Measurements from ENCODE around the gene NNT.
A peak's percentile ranks its signal among the peaks of the same experiment; 100 is the strongest.
"Not testable (repeated sequence)": the region's sequence is repeated elsewhere in the genome, so short reads cannot be mapped to it uniquely, and the experiment has no call there.

NNT gene

DNA sequence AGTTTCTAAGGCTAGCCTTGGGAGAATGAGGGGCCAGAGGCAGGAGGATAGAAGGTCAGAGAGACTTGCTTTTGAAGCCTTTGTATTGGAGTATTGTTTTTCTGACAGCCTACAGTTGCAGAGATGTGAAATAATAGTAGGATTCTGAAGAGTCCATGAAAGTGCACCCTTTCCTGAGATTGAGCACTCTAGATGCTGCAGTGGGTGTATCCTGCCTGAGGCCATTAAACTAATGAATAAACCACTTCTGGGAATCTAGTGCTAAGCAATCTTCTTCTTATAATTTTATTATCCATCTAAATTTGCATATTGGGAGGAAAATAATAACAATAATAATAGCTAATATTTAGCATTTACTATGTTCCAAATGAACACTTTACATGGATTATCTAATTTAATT, 19.3 kb upstream of the NNT start:
- DNase-seq, result no peak

DNA sequence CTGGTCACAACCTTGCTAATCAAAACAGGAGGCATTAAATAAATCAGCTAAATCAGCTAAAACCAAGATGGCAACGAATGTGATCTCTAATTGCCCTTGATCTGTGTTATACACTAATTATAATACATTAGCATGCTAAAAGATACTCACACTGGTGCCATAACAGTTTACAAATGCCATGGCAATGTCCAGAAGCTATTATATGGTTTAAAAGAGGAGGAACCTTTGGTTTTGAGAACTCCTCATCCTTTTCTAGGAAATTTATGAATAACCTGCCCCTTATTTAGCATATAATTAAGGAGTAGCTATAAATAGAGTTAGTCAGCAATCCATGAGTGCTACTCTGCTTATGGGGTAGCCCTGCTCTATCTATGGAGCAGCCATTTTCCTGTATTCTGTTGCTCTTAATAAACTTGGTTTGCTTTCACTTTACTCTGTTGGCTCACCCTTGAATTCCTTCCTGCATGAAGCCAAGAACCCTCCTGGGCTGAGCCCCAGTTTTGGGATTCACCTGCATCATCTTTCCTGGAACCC, 18.7 kb upstream of the NNT start:
- DNase-seq, result no peak

DNA sequence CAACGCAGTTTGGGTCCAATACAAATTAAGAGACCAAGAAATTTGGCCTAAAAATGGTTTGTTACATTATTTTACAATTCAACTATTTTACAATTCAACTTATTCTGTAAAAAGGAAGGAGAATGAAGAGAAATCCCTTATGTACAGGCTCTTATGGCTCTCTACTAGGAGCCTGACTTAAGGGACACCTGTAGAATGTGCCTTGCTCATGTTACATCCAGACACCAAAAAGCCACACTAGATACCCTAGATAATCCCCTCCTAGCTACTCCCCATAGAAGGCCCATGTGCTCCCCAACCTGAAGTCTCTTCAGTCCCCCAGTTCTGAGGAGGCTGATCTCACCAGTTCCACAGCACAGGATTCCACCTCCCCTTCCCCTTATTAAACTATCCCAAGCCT, 14.1 kb upstream of the NNT start:
- no peak for DNase-seq

DNA sequence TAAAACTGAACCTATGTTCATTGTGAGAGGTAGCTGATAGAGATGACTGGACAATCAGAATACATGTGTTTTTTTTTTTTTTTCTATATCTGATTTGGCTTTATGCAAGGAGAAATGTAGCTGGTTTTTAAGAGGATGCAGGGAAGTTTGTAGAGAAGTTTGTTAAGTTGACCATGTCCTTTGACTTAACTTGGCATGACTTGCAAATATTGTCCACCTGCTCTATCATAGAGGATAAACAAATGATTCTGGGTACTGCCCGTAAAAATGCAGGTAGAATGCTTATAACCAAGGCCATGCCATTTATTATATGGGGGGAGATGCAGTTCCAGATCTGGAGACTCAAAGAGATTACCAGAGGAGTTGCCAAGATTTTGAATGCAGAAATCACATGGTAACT, 13.7 kb upstream of the NNT start:
- no peak for DNase-seq

GRCh38 chr5:43590700-43591099, 12.3 kb upstream of the NNT start:
- no peak for DNase-seq

DNA sequence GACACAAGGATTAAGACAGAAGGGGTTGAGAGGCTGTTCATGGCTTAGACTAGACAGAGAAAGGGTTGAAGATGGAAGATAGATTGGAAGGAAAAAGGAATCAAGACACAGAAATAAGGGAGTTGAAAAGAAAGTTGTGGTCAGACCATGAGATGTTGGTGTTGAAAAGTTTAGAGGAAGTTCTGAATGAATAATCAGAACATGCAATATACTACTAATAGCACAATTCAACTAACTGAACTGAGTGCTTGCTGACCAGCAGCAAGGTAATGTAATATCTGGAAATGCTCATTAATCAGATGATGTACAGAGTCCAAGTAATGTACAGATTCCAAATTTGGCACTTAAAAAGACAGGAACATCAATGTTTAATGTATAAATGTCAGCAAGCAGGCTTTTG, 10.6 kb upstream of the NNT start:
- DNase-seq, result no peak

GRCh38 chr5:43598927-43599326, 4.1 kb upstream of the NNT start:
- not testable (repeated sequence) for DNase-seq

- no peak for DNase-seq
Measured at GRCh38 chr5:43601454-43602260, 1.3 kb upstream of the NNT start.

- DNase-seq, result peak; percentile 60
Measured at GRCh38 chr5:43603344-43604217, 601 bp downstream of the NNT start.

- no peak for DNase-seq
Measured at GRCh38 chr5:43604699-43605098, 1.7 kb downstream of the NNT start.

DNA sequence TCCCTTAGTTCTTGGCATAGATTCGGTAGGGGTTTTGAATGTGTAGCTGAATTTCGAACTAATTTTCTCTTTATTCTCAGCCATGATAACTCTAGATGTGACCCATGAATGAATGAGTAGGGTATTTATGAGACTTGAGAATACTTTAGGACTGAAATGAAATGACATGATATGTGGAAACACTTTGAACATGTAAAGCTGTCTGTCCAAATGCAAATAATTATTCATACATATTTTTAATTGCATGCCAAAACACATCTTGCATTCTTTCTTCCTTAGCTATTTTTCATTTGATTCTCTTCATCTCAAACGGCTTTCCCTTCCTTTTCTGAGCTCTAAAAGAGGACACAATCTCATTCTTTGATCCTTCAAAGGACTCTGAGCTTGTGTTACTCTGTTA, 3.4 kb downstream of the NNT start:
- no peak for DNase-seq

- no peak for DNase-seq
Measured at GRCh38 chr5:43608406-43608805, 5.4 kb downstream of the NNT start.

DNA sequence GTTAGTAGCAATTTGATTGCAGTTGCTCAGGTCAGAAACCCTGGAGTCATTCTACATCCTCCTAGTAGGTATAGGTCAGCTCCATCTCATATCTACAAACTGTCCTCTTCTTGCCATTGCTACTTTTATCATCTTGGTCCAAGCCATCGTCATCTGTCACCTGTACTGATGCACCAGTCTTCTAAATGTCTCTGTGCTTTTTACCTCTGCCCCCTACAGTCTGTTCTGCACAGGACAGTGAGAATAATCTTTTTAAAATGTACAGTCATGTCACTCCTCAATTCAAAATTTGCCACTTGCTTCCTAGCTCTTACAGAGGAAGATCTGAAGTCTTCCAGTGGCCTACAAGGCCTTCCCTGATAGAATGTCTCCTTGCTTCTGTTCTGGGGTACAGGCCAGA, 6.8 kb downstream of the NNT start:
- no peak for DNase-seq

GRCh38 chr5:43613370-43613769, 10.4 kb downstream of the NNT start:
- DNase-seq, result no peak

DNA sequence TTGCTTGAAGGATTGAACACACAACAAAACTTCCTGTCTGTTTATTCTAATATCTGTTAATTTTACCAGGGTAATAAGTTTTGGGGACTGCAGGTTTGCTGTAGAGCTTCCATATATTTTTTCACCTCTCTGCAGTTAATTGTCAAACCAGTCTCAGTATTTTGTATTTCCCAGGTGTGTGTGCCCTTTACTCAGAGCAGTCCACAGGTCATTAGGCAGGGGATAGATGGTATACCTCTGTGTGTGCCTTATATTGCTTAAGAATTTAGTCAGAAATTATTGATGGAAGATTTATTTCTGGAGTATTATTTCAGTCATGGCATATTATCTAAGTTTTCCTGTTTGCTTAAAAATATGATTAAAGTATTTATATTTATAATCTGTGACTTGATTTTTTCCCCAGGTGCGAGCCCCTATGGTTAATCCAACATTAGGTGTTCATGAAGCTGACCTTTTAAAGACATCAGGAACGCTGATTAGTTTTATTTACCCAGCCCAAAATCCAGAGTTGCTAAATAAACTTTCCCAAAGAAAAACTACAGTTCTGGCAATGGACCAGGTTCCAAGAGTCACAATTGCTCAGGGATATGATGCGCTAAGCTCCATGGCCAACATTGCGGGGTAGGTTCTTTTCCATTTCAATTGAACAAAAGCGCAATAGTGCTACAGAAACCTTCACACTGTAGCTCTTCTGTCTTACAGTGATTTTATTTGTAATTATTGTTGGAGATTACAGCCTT, 12.6 kb downstream of the NNT start:
- DNase-seq, result no peak

DNA sequence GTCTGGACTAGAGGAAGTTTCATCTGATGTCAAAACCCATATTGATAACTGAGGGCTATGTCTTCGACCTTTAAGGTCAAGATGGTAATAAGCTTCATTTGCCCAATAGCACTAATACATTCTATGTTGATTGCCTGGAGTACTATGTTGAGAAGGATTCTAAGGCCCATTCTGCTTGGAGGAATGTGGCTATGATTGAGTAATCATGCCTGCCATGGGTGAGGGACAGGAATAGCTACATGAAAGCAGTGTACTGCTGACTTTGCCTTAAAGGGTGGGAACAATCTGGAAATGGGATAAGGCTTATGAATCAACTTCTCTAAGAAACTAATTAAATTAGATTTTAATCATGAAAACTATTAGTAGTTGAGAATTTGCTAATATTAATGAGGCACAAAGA, 13.6 kb downstream of the NNT start:
- DNase-seq, result no peak

GRCh38 chr5:43619380-43619779, 16.4 kb downstream of the NNT start:
- DNase-seq, result no peak

GRCh38 chr5:43619911-43620310, 16.9 kb downstream of the NNT start:
- DNase-seq, result no peak

DNA sequence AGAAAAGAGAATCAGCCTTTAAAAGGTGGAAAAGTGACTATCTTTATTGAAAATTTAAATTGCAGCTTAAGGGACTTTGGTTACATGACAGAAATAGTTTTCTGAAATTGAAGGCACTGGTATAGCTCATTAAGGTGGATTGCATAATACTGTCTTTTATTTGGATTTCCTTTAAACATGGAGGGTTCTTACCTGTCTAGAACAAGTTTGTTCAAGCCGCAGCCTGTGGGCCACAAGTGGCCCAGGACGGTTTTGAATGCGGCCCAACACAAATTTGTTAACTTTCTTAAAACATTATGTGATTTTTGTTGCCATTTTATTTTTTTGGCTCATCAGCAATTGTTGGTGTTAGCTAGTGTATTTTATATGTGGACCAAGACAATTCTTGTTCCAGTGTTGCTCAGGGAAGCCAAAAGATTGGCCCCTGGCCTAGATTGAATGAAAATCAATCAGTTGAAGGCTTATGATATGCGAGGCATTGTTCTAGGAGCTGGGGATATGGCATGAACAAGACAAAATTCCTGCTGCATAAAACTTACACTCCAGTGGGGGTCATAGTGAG, 18.0 kb downstream of the NNT start:
- DNase-seq, result no peak

GRCh38 chr5:43622074-43622473, 19.1 kb downstream of the NNT start:
- no peak for DNase-seq

- no peak for DNase-seq
Measured at GRCh38 chr5:43623048-43623680, 20.2 kb downstream of the NNT start.

DNA sequence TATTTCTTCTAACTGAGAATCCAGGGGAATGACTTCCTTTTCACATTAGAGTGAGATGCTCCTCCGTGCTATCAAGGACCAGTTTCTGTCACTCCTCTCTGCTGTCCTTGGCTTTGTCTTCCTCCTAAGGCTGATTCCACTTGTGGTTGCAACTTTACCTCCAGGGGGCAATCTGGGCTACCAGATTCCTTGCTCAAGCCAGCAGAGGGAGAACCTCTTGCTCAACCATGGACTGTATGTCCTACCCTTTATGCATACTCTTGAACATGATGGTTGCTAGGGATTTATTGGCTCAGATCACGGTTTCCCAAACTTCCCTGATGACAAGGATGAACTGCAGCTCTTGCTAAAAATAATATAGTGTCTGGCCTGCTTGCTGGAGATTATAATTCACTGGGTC, 24.0 kb downstream of the NNT start:
- DNase-seq, result no peak

Measured in activated CD8-positive, alpha-beta memory T cell treated with anti-CD3 and anti-CD28 coated beads, Interleukin-2, amount 50 U/mL, for 4 hours (primary cell).